HCT116 (cell line): Measurements from ENCODE around the gene LRRC4B. TPM values are rescaled to one million over a fixed set of nuclear protein-coding genes. Genes with fewer than 3 reads are reported as not detected.

Source experiments
- ATAC-seq: fragments of 200-7000 bp; cut with Tn5 transposase; 2 replicates; pipeline ENCODE4 v1.9.1; 2020; ENCODE audit warnings: mild to moderate bottlenecking, moderate library complexity
- BruUV-seq: library from RNA; stranded (reverse); fragments of 400-500 nt; replicated peaks from 2 replicates; lab custom pipeline; 2021; lab: Mats Ljungman, UMichigan
- CTCF ChIA-PET: fragments of 300-600 bp; sonication (Branson Sonifier 250); formaldehyde crosslinking; loops from one replicate; lab custom pipeline; 2021; ENCODE audit warnings: antibody characterized with exemption; lab: Charles Lee
- POLR2A ChIA-PET: fragments of 300-600, 350-600 bp; sonication (Branson Sonifier 250); formaldehyde crosslinking; loops from one replicate; lab custom pipeline; 2021; ENCODE audit warnings: antibody characterized with exemption; lab: Charles Lee
- RAD21 ChIA-PET, 2 experiments: fragments of 300-600 bp; sonication (Branson Sonifier 250); formaldehyde crosslinking; loops; one replicate each; lab custom pipeline; 2023; ENCODE audit warnings: low total read pairs in 2 of 2; ENCODE audit not compliant: uncharacterized antibody in 2 of 2, unreplicated experiment in 2 of 2, low non-redundant PET in 1 of 2; lab: Charles Lee
- DNase-seq: peaks from one replicate; pipeline ENCODE4 v3.0.0-alpha.2; 2010; ENCODE audit warnings: low read depth, low spot score
- H2AFZ ChIP-seq: fragments of 200-600 bp; shearing (Covaris generic), sonication (generic); 2 replicates; pipeline ENCODE4 v1.6.1; 2017; ENCODE audit warnings: low read depth, mixed run types, mixed read lengths, antibody characterized with exemption, low read length; ENCODE audit not compliant: poor library complexity, severe bottlenecking
- H3K27ac ChIP-seq: 2 replicates; pipeline ENCODE4 v1.5.1; 2012; ENCODE audit warnings: low read depth, low read length
- H3K27me3 ChIP-seq: fragments of 200-600 bp; sonication (generic); 2 replicates; pipeline ENCODE4 v1.6.1; 2016; ENCODE audit warnings: mixed run types, low read length, mixed read lengths; ENCODE audit not compliant: insufficient read depth
- H3K36me3 ChIP-seq, 2 experiments: fragments of 200-500 bp in 1 of 2; fragments of 200-600 bp in 1 of 2; sonication (Bioruptor generic) in 1 of 2; sonication (generic) in 1 of 2; 2 replicates each; pipeline versions ENCODE4 v1.5.1 to v1.6.1; 2014 to 2016; ENCODE audit warnings: low read length in 2 of 2, inconsistent platforms in 1 of 2, mixed read lengths in 1 of 2, mixed run types in 1 of 2; ENCODE audit not compliant: insufficient read depth in 2 of 2, control insufficient read depth in 1 of 2
- H3K4me1 ChIP-seq, 2 experiments: fragments of 200-600 bp in 1 of 2; sonication (generic) in 1 of 2; 2 replicates each; pipeline versions ENCODE4 v1.5.1 to v1.6.1; 2012 to 2017; ENCODE audit warnings: low read length in 2 of 2, inconsistent platforms in 1 of 2, mild to moderate bottlenecking in 1 of 2, mixed read lengths in 1 of 2, mixed run types in 1 of 2, moderate library complexity in 1 of 2; ENCODE audit not compliant: insufficient read depth in 2 of 2, control insufficient read depth in 1 of 2
- H3K4me2 ChIP-seq: fragments of 200-600 bp; sonication (generic); 2 replicates; pipeline ENCODE4 v1.6.1; 2017; ENCODE audit warnings: mixed run types, low read length, mixed read lengths
- H3K4me3 ChIP-seq, 2 experiments: fragments of 200-600 bp in 1 of 2; sonication (generic) in 1 of 2; replicated peaks in 1 of 2; 2 replicates each; pipeline ENCODE4 v1.5.1; 2011 to 2016; ENCODE audit warnings: low read length in 2 of 2, control low read depth in 1 of 2, low read depth in 1 of 2, mild to moderate bottlenecking in 1 of 2, mixed read lengths in 1 of 2, mixed run types in 1 of 2
- H3K79me2 ChIP-seq: fragments of 200-600 bp; sonication (generic); 2 replicates; pipeline ENCODE4 v1.6.1; 2017; ENCODE audit warnings: mild to moderate bottlenecking, mixed run types, low read length, moderate library complexity, mixed read lengths; ENCODE audit not compliant: insufficient read depth
- H3K9ac ChIP-seq: fragments of 200-600 bp; sonication (generic); 2 replicates; pipeline ENCODE4 v1.6.1; 2016; ENCODE audit warnings: low read length, mixed read lengths
- H3K9me2 ChIP-seq: fragments of 200-600 bp; sonication (generic), shearing (Covaris generic); 2 replicates; pipeline ENCODE4 v1.6.1; 2017; ENCODE audit warnings: mixed run types, mild to moderate bottlenecking, moderate library complexity; ENCODE audit not compliant: insufficient read depth
- H3K9me3 ChIP-seq, 2 experiments: fragments of 200-500 bp in 1 of 2; fragments of 200-600 bp in 1 of 2; sonication (Bioruptor generic) in 1 of 2; sonication (generic) in 1 of 2; 2 replicates each; pipeline ENCODE4 v1.6.1; 2014 to 2017; ENCODE audit warnings: low read length in 2 of 2, mixed read lengths in 2 of 2, inconsistent platforms in 1 of 2, low read depth in 1 of 2, mild to moderate bottlenecking in 1 of 2, mixed run types in 1 of 2, moderate library complexity in 1 of 2; ENCODE audit not compliant: control insufficient read depth in 1 of 2, insufficient read depth in 1 of 2
- H4K20me1 ChIP-seq: fragments of 200-600 bp; sonication (generic), shearing (Covaris generic); 2 replicates; pipeline ENCODE4 v1.6.1; 2017; ENCODE audit warnings: mixed run types, mild to moderate bottlenecking, moderate library complexity; ENCODE audit not compliant: insufficient read depth
- ATF3 ChIP-seq: IDR thresholded peaks from 2 replicates; pipeline ENCODE4 v1.6.1; 2012
- CTCF ChIP-seq, 3 experiments: fragments of 200-600 bp in 1 of 3; sonication (generic) in 1 of 3; IDR thresholded peaks in 2 of 3; conservative IDR thresholded peaks in 1 of 3; 2 replicates each; pipeline ENCODE4 v1.5.1; 2012 to 2017; ENCODE audit warnings: low read depth in 2 of 3, low read length in 2 of 3, antibody characterized with exemption in 1 of 3, borderline replicate concordance in 1 of 3, control low read depth in 1 of 3, mild to moderate bottlenecking in 1 of 3, mixed read lengths in 1 of 3, mixed run types in 1 of 3, moderate library complexity in 1 of 3; ENCODE audit not compliant: insufficient read depth in 1 of 3
- ELF1 ChIP-seq: IDR thresholded peaks from 2 replicates; pipeline ENCODE4 v1.6.1; 2012; ENCODE audit warnings: low read depth, borderline replicate concordance
- EZH2phosphoT487 ChIP-seq: fragments of 200-600 bp; IDR thresholded peaks from 2 replicates; pipeline ENCODE4 v1.6.1; 2018; ENCODE audit warnings: antibody characterized with exemption, borderline replicate concordance
- JUND ChIP-seq: IDR thresholded peaks from 2 replicates; pipeline ENCODE4 v1.6.1; 2012
- MAX ChIP-seq: IDR thresholded peaks from 2 replicates; pipeline ENCODE4 v1.6.1; 2012
- REST ChIP-seq: IDR thresholded peaks from 2 replicates; pipeline ENCODE4 v1.6.1; 2012; ENCODE audit warnings: low read depth
- SIN3A ChIP-seq: IDR thresholded peaks from 2 replicates; pipeline ENCODE4 v1.6.1; 2012; ENCODE audit warnings: low read depth
- YY1 ChIP-seq: IDR thresholded peaks from 2 replicates; pipeline ENCODE4 v1.6.1; 2011; ENCODE audit warnings: low read length, low read depth, moderate library complexity, mild to moderate bottlenecking; ENCODE audit not compliant: insufficient replicate concordance; ENCODE audit errors: extremely low read depth
- ZBTB33 ChIP-seq: IDR thresholded peaks from 2 replicates; pipeline ENCODE4 v1.6.1; 2011; ENCODE audit warnings: mild to moderate bottlenecking, low read length, moderate library complexity; ENCODE audit not compliant: insufficient replicate concordance; ENCODE audit errors: extremely low read depth
- ZNF274 ChIP-seq: fragments of 200-500 bp; sonication (Bioruptor generic); IDR thresholded peaks from 2 replicates; pipeline ENCODE4 v1.6.1; 2014; ENCODE audit warnings: mild to moderate bottlenecking, low read depth, low read length, inconsistent platforms
- intact Hi-C: fragments of 100-400 bp; cut with micrococcal nuclease; formaldehyde crosslinking; loops from 2 replicates; pipeline ENCODE4 v1.10.0; 2022
- total RNA-seq: library from RNA; stranded (reverse); gene quantifications from one replicate; pipeline ENCODE4 v1.2.1, GENCODE V29; 2021; ENCODE audit not compliant: unreplicated experiment

The LRRC4B gene
- total RNA-seq, 1 experiment from 2014 or later: 0.89 TPM

- H3K36me3 ChIP-seq: no peaks in the 10 kb centered on the region
- no peak for ATAC-seq
- CTCF ChIA-PET: no interaction called here
- H3K9ac ChIP-seq: no peak overlapping the region
- TF ChIP-seq ELF1: no peak
- TF ChIP-seq CTCF (IDR thresholded peaks at IDR 0.05 in 2 of 3, conservative IDR thresholded peaks at IDR 0.05 in 1 of 3; ENCODE audit: borderline replicate concordance in 1 of 3, insufficient read depth in 1 of 3, low read depth in 2 of 3, low read length in 2 of 3): no peak
- TF ChIP-seq MAX: no peak
- no peak for TF ChIP-seq SIN3A
- TF ChIP-seq REST: no peak
- no peak for TF ChIP-seq ZNF274
- no peak for TF ChIP-seq EZH2phosphoT487
- no peak for TF ChIP-seq JUND
- TF ChIP-seq YY1: no peak
- no peak for TF ChIP-seq ATF3
- no peak for TF ChIP-seq ZBTB33
- TF ChIP-seq, all 23 proteins: peak for 0
- BruUV-seq: no TSS peak
- Histone ChIP-seq H3K9me2 (no peaks in the 10 kb centered on the region), H3K4me2 (no peak overlapping the region), H3K79me2 (no peaks in the 10 kb centered on the region), H3K4me3 (no peak overlapping the region), H3K9me3 (no peaks in the 10 kb centered on the region), H3K4me1 (no peaks in the 10 kb centered on the region), H3K27ac (no peak overlapping the region), H2AFZ (no peak overlapping the region), H4K20me1 (no peaks in the 10 kb centered on the region), H3K27me3 (peaks cover 4% of the 10 kb centered on the region; the same call in 1 of the 2 replicates)
- ChIA-PET RAD21 (no interaction called here), POLR2A (no interaction called here)
- intact Hi-C loops: no loop called here
- no peak for DNase-seq
These were observed 34.7 kb upstream of the LRRC4B start for GRCh38 chr19:50602935-50603334.
